GM04503 (cell line): ENCODE data around the gene THSD4.

ENCODE experiments used
- DNase-seq: peaks from one replicate; pipeline ENCODE4 v3.0.0-alpha.2; 2012; ENCODE audit warnings: low read depth

THSD4 gene

DNA sequence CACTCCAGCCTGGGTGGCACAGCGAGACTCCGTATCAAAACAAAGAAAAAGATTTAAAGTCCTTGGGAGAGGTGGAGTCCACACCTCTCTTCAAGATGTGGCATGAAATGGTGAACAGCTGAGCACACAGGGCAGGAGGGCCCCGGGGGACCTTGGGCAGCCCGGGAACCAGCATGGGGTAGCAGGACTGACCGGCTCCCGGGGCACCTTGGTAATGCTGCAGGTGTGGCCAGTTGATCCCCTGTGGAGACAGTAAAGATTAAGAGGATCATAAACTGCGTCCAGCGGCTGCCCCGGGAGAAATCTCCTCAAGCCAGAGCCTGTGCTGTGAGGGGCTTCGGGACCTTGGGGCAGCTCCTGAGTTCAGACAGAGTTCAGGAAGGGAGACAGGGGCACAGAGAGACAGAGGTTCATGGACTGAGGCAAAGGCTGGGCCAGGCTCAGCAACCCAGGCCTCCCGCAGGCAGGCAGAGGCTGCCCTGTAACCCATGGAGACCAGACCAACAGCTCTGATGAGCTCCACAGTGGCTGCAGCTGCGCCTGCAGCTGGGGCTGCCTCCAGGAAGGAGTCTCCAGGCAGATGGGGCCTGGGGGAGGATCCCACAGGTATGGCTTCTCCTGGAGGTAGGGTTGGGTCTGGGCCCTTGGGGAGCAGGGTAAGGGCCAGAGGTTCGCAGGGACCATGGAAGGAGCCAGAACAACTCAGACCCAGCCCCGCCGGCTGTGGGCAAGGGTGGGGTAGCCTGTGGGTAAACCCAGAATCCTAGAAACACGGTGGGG lies 695.2 kb downstream of the THSD4 start, which contains the start of gene NR2E3:
TSS of gene NR2E3 (plus strand) at position 299 of the 780 bp plus-strand sequence. CDS start at position 489, 190 bp downstream.
- no peak for DNase-seq

DNA sequence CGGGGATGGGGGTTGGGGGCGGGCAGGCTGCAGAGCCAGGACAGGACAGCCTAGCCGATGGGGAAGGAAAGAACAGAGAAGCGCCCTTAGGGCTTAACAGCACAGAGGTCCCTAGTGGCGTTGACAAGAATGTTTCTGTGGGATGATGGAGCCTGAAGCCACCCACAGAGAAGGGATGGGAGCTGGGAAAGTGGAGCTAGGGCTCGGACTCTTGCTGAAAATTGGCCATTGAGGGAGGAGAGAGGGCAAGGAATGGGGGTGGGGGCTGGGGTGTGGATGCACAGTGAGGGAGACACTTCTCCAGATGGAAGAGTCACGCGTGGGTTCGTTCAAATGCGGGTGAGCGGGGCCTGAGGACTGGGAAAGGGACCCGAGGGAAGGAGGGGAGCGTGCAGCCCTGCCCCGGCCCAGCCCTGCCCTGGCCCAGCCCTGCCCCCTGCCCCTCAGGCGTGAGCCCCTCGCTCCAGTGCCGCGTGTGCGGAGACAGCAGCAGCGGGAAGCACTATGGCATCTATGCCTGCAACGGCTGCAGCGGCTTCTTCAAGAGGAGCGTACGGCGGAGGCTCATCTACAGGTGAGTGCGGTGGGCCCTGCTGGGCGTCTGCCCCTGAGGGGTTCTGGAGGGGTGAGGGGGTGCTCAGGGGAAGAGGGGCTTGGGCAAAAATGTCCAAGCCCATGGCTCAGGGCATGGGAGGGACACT lies 695.9 kb downstream of the THSD4 start:
- DNase-seq: no peak

DNA sequence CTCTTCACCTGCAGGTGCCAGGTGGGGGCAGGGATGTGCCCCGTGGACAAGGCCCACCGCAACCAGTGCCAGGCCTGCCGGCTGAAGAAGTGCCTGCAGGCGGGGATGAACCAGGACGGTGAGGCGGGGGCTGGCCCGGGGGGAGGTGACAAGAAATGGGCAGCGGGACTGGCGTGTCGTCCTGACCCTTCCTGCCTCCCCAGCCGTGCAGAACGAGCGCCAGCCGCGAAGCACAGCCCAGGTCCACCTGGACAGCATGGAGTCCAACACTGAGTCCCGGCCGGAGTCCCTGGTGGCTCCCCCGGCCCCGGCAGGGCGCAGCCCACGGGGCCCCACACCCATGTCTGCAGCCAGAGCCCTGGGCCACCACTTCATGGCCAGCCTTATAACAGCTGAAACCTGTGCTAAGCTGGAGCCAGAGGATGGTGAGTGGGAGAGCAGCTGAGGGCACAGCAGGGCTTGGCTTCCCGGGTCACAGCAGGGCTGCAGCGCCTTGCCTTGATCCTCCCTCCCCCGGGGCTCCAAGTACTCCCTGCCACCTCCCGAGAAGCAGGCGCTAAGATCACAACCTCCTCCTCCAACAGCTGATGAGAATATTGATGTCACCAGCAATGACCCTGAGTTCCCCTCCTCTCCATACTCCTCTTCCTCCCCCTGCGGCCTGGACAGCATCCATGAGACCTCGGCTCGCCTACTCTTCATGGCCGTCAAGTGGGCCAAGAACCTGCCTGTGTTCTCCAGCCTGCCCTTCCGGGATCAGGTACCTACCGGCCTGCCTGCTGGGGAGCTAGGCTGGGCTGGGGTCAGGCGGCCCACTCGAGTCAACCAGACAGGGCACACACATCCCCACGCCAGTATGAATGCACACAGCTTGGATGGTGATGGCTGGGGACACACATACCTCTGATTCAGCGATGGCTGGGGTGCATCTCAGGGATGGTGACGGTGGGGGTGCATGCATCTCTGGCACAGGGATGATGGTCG lies 696.8 kb downstream of the THSD4 start:
- no peak for DNase-seq

DNA sequence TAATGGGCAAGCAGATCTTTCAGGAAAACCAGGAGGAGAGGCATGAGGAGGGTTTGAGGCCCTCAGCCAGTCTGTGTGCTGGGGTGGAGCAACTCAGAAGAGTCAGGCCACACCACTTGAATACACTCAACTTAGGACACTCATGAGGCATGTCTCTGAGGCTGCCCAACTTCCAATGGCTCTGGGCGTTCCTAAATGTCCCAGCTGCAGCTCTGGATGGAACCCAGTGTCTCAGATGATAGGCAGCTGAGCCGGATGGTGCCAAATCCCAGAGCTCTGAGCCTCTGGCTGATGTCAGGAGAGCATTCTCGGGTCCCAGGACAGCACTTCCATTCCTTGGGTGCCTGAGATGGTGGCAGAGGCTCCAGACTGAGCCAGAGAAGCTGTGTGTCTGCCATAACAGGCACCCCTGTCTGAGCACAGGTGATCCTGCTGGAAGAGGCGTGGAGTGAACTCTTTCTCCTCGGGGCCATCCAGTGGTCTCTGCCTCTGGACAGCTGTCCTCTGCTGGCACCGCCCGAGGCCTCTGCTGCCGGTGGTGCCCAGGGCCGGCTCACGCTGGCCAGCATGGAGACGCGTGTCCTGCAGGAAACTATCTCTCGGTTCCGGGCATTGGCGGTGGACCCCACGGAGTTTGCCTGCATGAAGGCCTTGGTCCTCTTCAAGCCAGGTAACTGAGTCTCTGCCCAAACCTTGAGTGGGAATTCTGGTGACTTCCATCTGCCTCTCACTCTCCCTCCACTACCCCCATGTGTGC lies 697.9 kb downstream of the THSD4 start:
- peak; percentile 11 for DNase-seq

DNA sequence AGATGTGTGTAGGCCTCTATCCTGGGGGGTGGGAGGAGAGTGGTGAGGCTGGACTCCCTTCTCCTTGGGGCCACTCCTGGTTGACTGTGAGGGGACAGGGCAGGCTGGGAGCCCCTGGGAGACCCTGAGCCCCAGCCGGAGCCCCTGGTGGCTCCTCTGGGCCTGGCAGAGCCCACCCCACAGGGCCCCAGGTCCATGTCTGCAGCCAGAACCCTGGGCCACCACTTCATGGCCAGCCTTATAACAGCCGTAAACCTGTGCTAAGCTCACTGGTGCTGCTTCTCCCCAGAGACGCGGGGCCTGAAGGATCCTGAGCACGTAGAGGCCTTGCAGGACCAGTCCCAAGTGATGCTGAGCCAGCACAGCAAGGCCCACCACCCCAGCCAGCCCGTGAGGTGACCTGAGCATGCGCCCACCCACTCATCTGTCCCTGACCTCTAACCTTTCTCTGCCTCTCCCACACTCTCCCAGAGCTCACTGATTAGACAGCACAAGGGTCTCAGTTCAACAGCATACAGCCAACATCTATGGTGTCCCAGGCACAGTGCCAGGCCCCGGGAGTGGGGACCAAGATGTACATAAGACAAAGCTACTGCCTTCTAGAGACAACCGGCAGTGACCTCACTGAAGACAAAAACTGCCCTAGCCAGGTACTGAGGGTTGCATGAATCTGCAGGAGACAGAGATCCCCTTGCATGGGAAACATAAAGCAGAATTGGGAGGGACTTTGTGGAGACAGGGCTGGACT lies 698.6 kb downstream of the THSD4 start:
- DNase-seq: no peak

DNA sequence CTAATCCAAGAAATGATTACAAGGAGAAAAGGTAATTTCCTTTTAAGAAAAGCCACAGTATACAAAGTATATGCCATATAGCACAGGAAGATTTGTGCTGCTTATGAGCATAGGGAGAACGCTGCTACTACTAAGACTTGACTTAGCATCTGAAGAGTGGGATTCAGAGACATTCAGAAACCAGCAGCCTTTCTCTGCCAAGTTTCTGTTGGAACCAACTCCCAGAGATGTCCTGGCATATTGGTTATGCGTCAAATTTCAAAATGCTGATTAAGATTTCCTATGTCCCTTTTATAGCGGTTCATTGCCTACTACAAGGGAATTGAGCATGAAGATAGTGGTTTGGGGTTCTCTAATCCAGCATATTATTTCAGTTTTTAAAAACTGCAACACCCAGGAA lies 700.0 kb downstream of the THSD4 start:
- no peak for DNase-seq

DNA sequence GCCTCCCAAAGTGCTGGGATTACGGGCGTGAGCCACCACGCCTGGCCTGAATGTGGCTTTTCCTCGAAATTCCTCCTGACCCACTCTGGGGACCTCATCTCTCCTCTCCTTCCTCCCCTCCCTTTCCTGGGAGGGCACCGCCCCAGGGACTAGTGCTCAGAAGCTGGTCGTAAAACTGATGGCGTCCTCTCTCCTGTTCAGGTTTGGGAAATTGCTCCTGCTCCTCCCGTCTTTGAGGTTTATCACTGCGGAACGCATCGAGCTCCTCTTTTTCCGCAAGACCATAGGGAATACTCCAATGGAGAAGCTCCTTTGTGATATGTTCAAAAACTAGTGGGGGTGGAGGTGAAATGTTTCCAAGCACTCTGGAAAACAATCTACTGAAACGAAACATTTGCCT lies 702.1 kb downstream of the THSD4 start:
- DNase-seq: no peak

DNA sequence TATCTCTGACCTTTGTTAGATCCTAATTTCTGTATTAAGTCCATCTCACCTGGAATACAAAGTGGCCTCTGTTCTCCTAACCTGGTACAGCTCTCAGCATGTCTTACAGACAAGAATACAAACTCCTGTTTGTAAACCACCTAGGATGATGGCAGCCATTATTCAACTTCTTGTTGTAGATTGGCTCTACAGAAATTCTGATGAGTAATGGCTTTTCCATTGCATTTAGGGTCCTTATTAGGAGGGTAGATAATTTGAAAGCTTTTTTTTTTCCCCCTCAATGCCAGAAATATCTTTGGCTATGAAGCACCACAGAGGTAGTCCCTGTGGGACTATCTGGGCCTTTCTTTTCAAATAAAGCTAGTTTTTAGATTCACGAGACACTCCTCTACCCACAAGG lies 704.9 kb downstream of the THSD4 start:
- no peak for DNase-seq

DNA sequence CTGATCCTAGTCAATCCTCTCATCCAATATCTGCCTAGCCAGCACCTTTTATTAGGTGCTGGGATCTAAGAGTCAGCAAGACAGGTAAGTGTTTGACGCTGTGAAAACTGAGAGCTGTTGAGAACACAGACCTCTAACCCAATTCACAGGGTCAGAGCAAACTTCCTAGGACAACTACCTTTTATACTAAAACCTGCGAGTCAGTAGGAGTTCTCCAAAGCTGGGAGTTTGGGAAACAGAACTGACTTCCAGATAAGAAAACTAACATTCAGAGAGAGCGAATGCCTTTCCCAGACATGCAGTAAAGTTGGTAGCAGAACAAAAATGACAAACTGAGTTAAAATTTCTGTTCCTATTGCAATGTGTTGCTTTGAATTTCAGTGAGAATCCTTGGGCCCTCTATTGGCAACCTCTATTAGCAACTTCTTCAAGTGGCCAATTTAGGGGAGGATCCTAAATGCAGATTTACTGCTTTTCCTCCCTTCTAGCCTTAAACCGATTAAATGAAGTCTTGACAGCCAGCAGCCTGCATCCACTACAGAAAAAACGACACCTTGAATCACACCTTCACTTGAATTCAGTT lies 706.4 kb downstream of the THSD4 start:
- DNase-seq: no peak

DNA sequence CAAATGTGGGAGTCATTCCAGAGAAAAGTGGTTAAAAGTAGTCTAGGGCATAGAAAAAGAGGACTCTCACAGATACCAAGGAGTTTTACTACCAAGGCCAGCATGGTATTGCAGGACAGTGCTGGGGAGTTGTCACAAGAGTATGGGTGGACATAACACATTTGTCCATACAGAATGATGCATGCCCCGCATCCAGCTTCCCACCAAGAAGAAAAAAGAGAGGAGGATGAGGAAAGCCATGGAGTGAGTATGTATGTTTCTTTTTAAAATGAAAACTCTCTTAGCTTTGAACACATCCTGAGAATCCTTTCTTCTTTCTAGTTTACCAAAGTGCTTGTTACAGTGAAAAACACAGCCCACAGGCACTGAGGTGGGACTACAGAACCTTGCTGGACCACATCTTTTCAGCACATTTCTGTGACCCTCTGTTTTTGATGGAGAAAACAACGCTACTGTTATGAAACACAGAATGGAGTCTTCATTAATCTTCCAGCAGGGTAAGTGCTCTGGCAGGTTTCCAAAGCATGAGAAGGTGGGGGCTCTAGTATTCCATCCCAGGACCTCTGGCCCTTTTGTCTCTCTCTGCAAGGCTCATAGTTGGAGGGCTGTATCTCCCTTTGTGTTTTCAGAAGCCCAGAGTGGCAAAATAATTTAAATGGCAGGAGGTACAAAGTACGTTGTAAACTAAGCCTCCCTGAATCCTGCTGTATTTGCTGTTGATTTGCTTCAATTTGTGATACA lies 707.8 kb downstream of the THSD4 start:
- DNase-seq: no peak

DNA sequence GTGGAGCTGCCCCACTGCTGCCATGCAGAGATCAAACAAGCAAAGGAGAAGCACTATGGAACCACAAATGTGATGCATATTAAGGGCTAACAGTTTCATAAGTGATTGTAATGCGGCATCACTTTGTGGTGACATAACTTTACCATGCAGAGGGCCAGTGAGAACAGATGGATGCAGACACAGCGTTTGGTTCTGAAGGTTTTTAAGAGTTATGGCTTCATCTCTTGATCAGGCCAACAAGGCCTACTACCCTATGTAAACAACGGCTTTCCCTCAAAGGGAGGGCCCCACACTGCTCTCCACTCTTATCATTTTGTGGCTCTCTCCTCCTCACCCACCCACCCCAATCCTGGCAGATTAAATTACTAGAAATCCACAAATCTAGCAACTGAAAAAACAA lies 708.5 kb downstream of the THSD4 start:
- DNase-seq: no peak

DNA sequence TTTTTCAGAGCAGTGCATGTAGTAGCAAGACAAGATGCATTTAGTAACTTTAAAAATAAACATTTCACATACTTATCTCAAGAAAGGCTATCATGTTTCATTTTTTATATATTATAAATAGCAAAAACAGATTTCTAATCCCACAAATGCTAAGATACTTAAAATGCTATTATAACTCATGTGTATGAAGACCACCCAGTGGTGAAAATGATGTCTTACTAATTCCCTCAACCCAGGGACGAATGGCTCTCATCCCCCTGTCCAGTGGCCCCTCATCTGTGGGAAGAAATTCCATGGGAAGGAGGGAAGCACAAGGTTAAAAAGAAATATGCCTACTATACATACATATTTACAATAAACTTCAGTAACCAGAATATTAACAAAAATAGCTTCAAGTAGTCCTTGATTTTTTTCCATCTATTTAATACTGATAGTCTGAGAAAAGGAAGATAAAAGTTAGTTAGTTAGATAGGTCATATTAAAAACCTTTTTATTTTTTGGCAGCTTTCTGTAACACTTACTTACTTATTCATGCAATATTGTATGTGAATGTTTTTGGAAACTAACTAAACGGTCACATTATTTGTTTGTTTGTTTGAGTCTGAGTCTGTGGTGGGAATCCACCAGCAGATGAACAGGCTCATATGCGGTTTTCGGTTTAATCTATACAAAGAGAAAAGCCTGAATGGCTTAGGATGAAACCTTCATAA lies 709.9 kb downstream of the THSD4 start:
- no peak for DNase-seq

DNA sequence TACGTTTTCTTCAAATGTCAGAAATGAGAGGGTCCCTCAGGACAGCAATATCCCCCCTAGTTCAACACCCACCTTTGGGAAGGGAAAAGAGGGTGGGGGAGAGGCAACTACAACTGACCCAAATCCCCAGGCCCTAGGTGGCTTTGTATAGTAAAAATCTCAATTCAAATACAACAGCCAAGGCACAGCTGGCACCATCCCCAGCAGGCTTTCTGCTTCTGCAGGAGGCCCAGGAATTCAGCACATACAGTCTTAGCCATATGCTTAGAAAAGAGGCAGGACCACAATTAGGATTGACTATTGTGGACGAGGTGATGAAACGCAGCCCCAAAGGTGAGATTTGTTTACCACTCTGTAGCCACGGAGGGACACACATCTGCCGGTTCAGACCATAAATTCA lies 710.9 kb downstream of the THSD4 start:
- no peak for DNase-seq

DNA sequence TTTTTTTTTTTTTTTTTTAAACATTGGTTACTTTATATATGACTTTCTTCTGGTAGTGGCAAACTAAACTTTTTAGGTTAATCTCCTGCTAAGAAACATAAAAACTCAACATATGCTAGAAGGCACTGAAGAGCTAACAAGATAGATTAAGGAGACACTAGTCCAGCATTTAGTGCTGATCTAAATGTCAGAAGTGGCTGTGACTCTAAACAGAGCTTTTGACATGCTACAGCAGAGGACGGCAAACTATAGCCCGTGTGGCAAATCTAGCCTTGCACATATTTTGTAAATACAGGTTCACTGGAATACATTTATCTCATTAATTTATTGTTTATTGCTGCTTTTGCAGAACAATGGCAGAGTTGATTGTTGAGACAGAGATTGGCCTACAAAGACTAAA lies 715.7 kb downstream of the THSD4 start:
- DNase-seq: no peak
